Hepatocyte (in vitro differentiated cells): Measurements from ENCODE around the gene ZNF436.

Source experiments
- EZH2 ChIP-seq: fragments of 200-600 bp; sonication (generic); IDR thresholded peaks from 2 replicates; pipeline ENCODE4 v1.6.1; 2016; ENCODE audit warnings: antibody characterized with exemption, mild to moderate bottlenecking, borderline replicate concordance
- TF ChIP-seq, protein P1 (sequence below): fragments of 200-600 bp; sonication (generic); IDR thresholded peaks from 2 replicates; pipeline ENCODE4 v1.5.1; 2016; ENCODE audit warnings: antibody characterized with exemption, mild to moderate bottlenecking; ENCODE audit not compliant: poor library complexity

DNA sequence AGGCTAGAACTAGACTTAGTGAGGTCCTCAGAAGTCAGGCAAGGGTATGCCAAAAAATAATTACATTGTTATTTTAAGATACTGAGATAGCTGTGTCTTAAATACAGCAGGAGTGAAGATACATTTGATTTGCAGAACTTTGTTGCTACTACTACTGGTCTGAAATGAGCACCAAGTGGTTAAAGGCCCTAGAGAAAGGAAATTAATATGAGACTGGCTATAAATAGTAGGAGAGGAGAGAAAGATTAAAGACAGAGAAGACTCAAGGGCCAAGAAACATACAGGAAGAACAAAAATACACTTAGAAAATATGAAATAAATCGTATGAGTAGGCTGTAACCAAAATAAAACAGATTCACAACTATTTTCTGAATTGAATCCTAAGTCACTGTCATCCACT is 46.9 kb downstream of the ZNF436 start:
- TF ChIP-seq, protein P1, sequence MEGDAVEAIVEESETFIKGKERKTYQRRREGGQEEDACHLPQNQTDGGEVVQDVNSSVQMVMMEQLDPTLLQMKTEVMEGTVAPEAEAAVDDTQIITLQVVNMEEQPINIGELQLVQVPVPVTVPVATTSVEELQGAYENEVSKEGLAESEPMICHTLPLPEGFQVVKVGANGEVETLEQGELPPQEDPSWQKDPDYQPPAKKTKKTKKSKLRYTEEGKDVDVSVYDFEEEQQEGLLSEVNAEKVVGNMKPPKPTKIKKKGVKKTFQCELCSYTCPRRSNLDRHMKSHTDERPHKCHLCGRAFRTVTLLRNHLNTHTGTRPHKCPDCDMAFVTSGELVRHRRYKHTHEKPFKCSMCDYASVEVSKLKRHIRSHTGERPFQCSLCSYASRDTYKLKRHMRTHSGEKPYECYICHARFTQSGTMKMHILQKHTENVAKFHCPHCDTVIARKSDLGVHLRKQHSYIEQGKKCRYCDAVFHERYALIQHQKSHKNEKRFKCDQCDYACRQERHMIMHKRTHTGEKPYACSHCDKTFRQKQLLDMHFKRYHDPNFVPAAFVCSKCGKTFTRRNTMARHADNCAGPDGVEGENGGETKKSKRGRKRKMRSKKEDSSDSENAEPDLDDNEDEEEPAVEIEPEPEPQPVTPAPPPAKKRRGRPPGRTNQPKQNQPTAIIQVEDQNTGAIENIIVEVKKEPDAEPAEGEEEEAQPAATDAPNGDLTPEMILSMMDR, result no peak
- TF ChIP-seq EZH2, result no peak
